Ishikawa (cell line): Measurements from ENCODE around the gene BANF2.

ENCODE experiments used
- CEBPB ChIP-seq: IDR thresholded peaks from 2 replicates; pipeline ENCODE4 v1.6.1; 2012
- CREB1 ChIP-seq: IDR thresholded peaks from 2 replicates; pipeline ENCODE4 v1.6.1; 2012; ENCODE audit warnings: low read depth
- EGR1 ChIP-seq: IDR thresholded peaks from 2 replicates; pipeline ENCODE4 v1.6.1; 2012
- EP300 ChIP-seq: IDR thresholded peaks from 2 replicates; pipeline ENCODE4 v1.6.1; 2012; ENCODE audit warnings: borderline replicate concordance
- FOXM1 ChIP-seq: IDR thresholded peaks from 2 replicates; pipeline ENCODE4 v1.6.1; 2012; ENCODE audit warnings: low read depth, borderline replicate concordance
- NFIC ChIP-seq: IDR thresholded peaks from 2 replicates; pipeline ENCODE4 v1.6.1; 2012
- RAD21 ChIP-seq: IDR thresholded peaks from 2 replicates; pipeline ENCODE4 v1.6.1; 2012; ENCODE audit warnings: low read depth
- REST ChIP-seq: IDR thresholded peaks from 2 replicates; pipeline ENCODE4 v1.6.1; 2012; ENCODE audit warnings: low read depth, mild to moderate bottlenecking
- TAF1 ChIP-seq: IDR thresholded peaks from 2 replicates; pipeline ENCODE4 v1.6.1; 2012; ENCODE audit warnings: low read depth, mild to moderate bottlenecking
- TCF12 ChIP-seq: IDR thresholded peaks from 2 replicates; pipeline ENCODE4 v1.6.1; 2012; ENCODE audit warnings: low read depth
- TEAD4 ChIP-seq: IDR thresholded peaks from 2 replicates; pipeline ENCODE4 v1.6.1; 2012
- USF1 ChIP-seq: IDR thresholded peaks from 2 replicates; pipeline ENCODE4 v1.6.1; 2012
- YY1 ChIP-seq: IDR thresholded peaks from 2 replicates; pipeline ENCODE4 v1.6.1; 2012; ENCODE audit warnings: low read depth
- ZBTB7A ChIP-seq: IDR thresholded peaks from 2 replicates; pipeline ENCODE4 v1.6.1; 2012; ENCODE audit warnings: low read depth
- TF ChIP-seq, protein P1 (sequence below): IDR thresholded peaks from 2 replicates; pipeline ENCODE4 v1.6.1; 2012

BANF2 gene

GRCh38 chr20:17712708-17713107, 12.9 kb downstream of the BANF2 start:
- TF ChIP-seq CREB1 (no peak), ZBTB7A (no peak), CEBPB (no peak), NFIC (no peak)

DNA sequence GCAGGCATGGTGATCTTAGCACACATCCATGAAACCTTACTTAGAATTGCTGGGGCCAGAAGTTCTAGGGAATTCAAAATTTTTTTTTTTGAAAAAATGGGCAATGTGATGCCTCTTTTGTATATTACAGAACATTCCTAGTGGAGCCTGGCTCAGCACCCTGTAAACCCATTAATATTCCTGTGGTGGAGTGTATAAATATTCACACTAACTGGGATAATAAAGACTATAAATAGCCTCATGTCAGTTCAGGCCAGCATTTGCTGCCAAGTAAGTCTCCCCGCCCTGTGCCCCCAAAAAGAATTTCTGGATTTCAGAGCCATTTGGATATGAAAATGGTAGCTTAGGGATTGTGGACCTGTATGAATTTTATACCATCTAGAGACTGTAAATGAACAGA, 14.8 kb downstream of the BANF2 start:
- TF ChIP-seq ZBTB7A (no peak), TAF1 (no peak), EP300 (no peak), REST (no peak), EGR1 (no peak), CEBPB (no peak), YY1 (no peak), USF1 (no peak), TEAD4 (no peak), RAD21 (no peak), FOXM1 (no peak), NFIC (no peak), CREB1 (no peak), TCF12 (no peak)
- TF ChIP-seq, protein P1, sequence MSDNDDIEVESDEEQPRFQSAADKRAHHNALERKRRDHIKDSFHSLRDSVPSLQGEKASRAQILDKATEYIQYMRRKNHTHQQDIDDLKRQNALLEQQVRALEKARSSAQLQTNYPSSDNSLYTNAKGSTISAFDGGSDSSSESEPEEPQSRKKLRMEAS: no peak

GRCh38 chr20:17715075-17715474, 15.3 kb downstream of the BANF2 start:
- no peak for TF ChIP-seq CREB1
- no peak for TF ChIP-seq USF1
- TF ChIP-seq CEBPB: no peak
- no peak for TF ChIP-seq NFIC
- no peak for TF ChIP-seq REST
- no peak for TF ChIP-seq FOXM1

GRCh38 chr20:17716331-17716730, 16.6 kb downstream of the BANF2 start:
- TF ChIP-seq REST (no peak), TEAD4 (no peak), USF1 (no peak), RAD21 (no peak), ZBTB7A (no peak), CREB1 (no peak), NFIC (no peak), TCF12 (no peak), CEBPB (no peak), EGR1 (no peak), TAF1 (no peak), EP300 (no peak), YY1 (no peak), FOXM1 (no peak)
- TF ChIP-seq, protein P1: no peak

DNA sequence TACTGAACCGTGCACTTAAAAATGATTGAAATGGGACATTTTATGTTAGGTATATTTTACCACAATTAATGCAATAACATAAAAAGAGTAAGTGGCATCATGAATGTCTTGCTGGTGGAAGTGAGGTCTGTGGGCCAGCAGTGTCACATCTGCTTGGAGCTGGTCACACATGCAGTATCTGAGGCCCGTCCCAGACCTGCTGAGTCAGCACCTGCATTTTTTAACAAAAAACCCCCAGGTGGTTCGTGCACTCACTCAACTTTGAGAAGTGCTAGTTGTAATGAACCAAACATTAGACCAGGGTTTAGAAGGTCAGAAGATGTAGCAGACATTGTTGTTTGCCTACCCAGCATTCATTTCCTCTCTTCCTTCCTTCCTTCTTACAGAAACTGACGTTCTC, 21.0 kb downstream of the BANF2 start:
- TF ChIP-seq USF1 (no peak), CREB1 (no peak), RAD21 (no peak), TEAD4 (no peak), YY1 (no peak), REST (no peak), EGR1 (no peak), NFIC (no peak), CEBPB (no peak), TCF12 (no peak), TAF1 (no peak), FOXM1 (no peak), EP300 (no peak)
- TF ChIP-seq, protein P1: no peak
